Kidney (tissue), 14 donors: ENCODE measurements around the gene DNMT1. TPM values are rescaled to one million over a fixed set of nuclear protein-coding genes. Genes with fewer than 3 reads are reported as not detected.

Experiments used
- DNase-seq, 5 donors: peaks; one replicate each; pipeline ENCODE4 v3.0.0-alpha.2; 2013 to 2020
- FAIRE-seq: peaks from 2 replicates; lab custom pipeline; 2012; peaks lifted over from hg19 to GRCh38; lab: Jason Lieb, UNC
- H3K27ac ChIP-seq, 2 donors: one replicate each; pipeline ENCODE4 v1.7.0; 2013; ENCODE audit warnings: low read depth in 2 of 2, low read length in 2 of 2, inconsistent platforms in 1 of 2
- H3K27me3 ChIP-seq: one replicate; pipeline ENCODE4 v1.7.1; 2013; ENCODE audit warnings: low read length, inconsistent platforms; ENCODE audit not compliant: control insufficient read depth, insufficient read depth
- H3K36me3 ChIP-seq, 3 donors: one replicate each; pipeline versions ENCODE4 v1.7.0 to v1.7.1; 2013; ENCODE audit warnings: low read length in 3 of 3, control low read depth in 1 of 3, inconsistent platforms in 1 of 3; ENCODE audit not compliant: insufficient read depth in 3 of 3, control insufficient read depth in 2 of 3
- H3K4me1 ChIP-seq, 3 donors: one replicate each; pipeline versions ENCODE4 v1.7.0 to v1.7.1; 2013; ENCODE audit warnings: low read length in 3 of 3, inconsistent platforms in 1 of 3, low read depth in 1 of 3; ENCODE audit not compliant: control insufficient read depth in 2 of 3, insufficient read depth in 2 of 3
- H3K4me3 ChIP-seq, 3 donors: one replicate each; pipeline versions ENCODE4 v1.7.0 to v1.8.1; 2013; ENCODE audit warnings: low read length in 3 of 3, control low read depth in 1 of 3, inconsistent platforms in 1 of 3
- H3K9ac ChIP-seq, 3 donors: one replicate each; pipeline versions ENCODE4 v1.7.0 to v1.7.1; 2013; ENCODE audit warnings: low read length in 3 of 3, control low read depth in 1 of 3, inconsistent platforms in 1 of 3
- H3K9me3 ChIP-seq, 3 donors: one replicate each; pipeline versions ENCODE4 v1.7.0 to v1.7.1; 2013; ENCODE audit warnings: low read length in 3 of 3, control low read depth in 1 of 3, inconsistent platforms in 1 of 3; ENCODE audit not compliant: control insufficient read depth in 2 of 3, insufficient read depth in 1 of 3
- CTCF ChIP-seq: IDR thresholded peaks from 3 replicates; pipeline ENCODE4 v1.5.1; 2012; ENCODE audit warnings: mild to moderate bottlenecking, moderate library complexity, borderline replicate concordance; ENCODE audit not compliant: insufficient read depth; ENCODE audit errors: extremely low read depth
- intact Hi-C: fragments of 100-400 bp; cut with DNase I; formaldehyde crosslinking; loops from one replicate; pipeline ENCODE4 v1.11.1; 2022
- polyA plus RNA-seq: library from polyadenylated mRNA; stranded (reverse); fragments of 350-450 nt; fragmentation: Illumina TruSeq; extraction: RNeasy Lipid Tissue Mini Kit (QIAGEN cat#74804); gene quantifications from one replicate; pipeline ENCODE4 v1.2.3, GENCODE V29; 2014; ENCODE audit warnings: low read depth, low replicate concordance; ENCODE audit not compliant: insufficient read depth
- total RNA-seq: library from RNA; stranded (reverse); fragmentation: NEBNext Ultra II Directional; extraction: Animal tissue kit (Norgen Biotek cat#: 25700); gene quantifications from one replicate; pipeline ENCODE4 v1.2.1, GENCODE V29; 2021
- donor health status: control.
- donor health status: control.
- donor health status: control.
- donor health status: control.
- donor health status: control.
- donor health status: DM: yes; HTN: yes; CAD: no.
- donor health status: Normal renal cell carcinoma (clear cell type).

DNMT1 gene
- total and polyA plus RNA-seq, 2 donors from 2014 or later: 15.3 to 64.6 TPM

- H3K9ac ChIP-seq: no peak overlapping the region
- no peak for FAIRE-seq
- H3K9me3 ChIP-seq: no peaks in the 10 kb centered on the region
- no peak overlapping the region for H3K4me3 ChIP-seq
- no peaks in the 10 kb centered on the region for H3K27me3 ChIP-seq
- no peaks in the 10 kb centered on the region for H3K4me1 ChIP-seq
- no peak for TF ChIP-seq CTCF
- DNase-seq: no peak
- peaks cover 7 to 26% (median 25%) of the 10 kb centered on the region in 3 donors for H3K36me3 ChIP-seq
- no peak overlapping the region for H3K27ac ChIP-seq
- intact Hi-C loops: no loop called here
Measured at GRCh38 chr19:10152100-10152499, 42.7 kb downstream of the DNMT1 start.

GRCh38 chr19:10151521-10151920, 43.2 kb downstream of the DNMT1 start:
- Histone ChIP-seq H3K9ac (no peak overlapping the region), H3K4me1 (no peaks in the 10 kb centered on the region), H3K36me3 (peaks cover 7 to 26% (median 24%) of the 10 kb centered on the region in 3 donors), H3K4me3 (no peak overlapping the region), H3K9me3 (no peaks in the 10 kb centered on the region), H3K27ac (no peak overlapping the region), H3K27me3 (no peaks in the 10 kb centered on the region)
- FAIRE-seq: no peak
- intact Hi-C loops: no loop called here
- TF ChIP-seq CTCF: no peak
- DNase-seq: no peak

- no peak for DNase-seq
- intact Hi-C loops: no loop called here
- H3K36me3 ChIP-seq: peaks cover 9 to 38% (median 31%) of the 10 kb centered on the region in 3 donors
- no peak overlapping the region for H3K9ac ChIP-seq
- no peak for FAIRE-seq
- no peak for TF ChIP-seq CTCF
- H3K27ac ChIP-seq: no peak overlapping the region
- H3K27me3 ChIP-seq: no peaks in the 10 kb centered on the region
- H3K4me1 ChIP-seq: no peaks in the 10 kb centered on the region
- no peak overlapping the region for H3K4me3 ChIP-seq
- no peaks in the 10 kb centered on the region for H3K9me3 ChIP-seq
Measured at GRCh38 chr19:10149427-10149826, 45.3 kb downstream of the DNMT1 start.

GRCh38 chr19:10146142-10146541, 48.6 kb downstream of the DNMT1 start:
- intact Hi-C loops: no loop called here
- Histone ChIP-seq H3K27ac (no peak overlapping the region), H3K4me3 (no peak overlapping the region), H3K27me3 (no peaks in the 10 kb centered on the region), H3K9me3 (no peaks in the 10 kb centered on the region), H3K4me1 (no peaks in the 10 kb centered on the region), H3K9ac (no peak overlapping the region), H3K36me3 (peaks cover 8 to 52% (median 29%) of the 10 kb centered on the region in 3 donors)
- no peak for TF ChIP-seq CTCF
- DNase-seq (no peak), FAIRE-seq (no peak)
